NCI-H146 (cell line): Measurements from ENCODE around the gene YWHAH.
A peak's percentile ranks its signal among the peaks of the same experiment; 100 is the strongest.

Experiments used
- DNase-seq: peaks from one replicate; lab custom pipeline; 2025; lab: John Stamatoyannopoulos, UW

YWHAH gene

DNA sequence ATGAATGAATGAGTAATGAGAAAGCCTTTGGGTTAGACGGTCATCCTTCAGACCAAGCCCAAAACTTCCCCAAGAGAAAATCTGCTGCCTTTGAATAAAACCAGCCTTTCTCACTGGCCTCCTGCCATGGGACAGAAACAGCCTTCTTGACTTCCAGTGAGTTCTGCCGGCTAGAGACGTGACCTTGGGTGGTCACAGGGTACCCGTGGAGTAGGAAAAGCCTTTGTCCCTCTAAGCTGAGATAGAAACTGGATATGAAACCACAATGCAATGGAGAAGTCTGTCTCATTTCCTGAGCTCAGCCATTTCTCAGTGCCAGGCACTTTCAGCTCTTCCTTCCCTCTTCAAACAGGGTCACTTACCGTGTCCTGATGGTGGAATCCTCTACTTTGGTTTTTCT is 21.2 kb upstream of the YWHAH start:
- no peak for DNase-seq

DNA sequence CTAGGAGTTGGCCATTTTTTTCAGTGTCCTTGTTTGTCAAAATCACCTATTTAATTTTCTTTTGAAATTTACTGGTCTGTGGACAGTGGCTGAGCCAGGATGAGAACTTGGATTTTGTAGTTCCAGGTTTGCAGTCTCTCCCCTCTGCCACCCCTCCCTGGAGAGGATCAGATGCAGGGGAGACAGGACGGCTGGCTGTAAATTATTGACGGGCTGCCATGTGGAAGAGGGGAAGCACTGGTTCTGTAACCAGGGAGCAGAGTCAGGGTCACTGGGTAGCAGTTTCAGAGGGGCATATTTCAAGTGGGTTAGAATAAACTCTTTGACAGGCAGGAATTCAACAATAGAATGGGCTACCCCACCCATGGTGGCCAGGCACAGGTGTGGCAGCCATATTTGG is 20.6 kb upstream of the YWHAH start:
- no peak for DNase-seq

GRCh38 chr22:31925056-31925455 is 19.3 kb upstream of the YWHAH start:
- no peak for DNase-seq

DNA sequence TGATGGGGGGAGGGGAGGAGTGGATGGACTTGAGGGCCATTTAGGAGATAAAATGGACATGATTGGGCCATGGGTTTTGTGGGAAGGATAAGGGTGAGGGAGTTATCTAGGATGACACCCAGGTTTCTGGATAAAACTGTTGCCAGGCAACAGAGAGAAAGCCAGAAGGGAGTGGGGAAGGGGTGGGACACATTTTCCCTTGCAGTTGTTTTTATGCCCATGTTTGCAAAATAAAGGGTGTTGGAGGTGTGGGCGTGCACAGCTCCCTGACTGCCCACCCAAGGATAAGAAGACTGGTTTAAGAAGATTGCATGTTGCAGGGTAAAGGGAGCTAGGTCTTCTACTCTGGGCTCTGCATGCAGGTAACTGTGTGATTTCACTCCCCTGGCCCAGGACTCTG is 18.3 kb upstream of the YWHAH start:
- no peak for DNase-seq

- no peak for DNase-seq
Observed at GRCh38 chr22:31926969-31927368, 17.4 kb upstream of the YWHAH start.

DNA sequence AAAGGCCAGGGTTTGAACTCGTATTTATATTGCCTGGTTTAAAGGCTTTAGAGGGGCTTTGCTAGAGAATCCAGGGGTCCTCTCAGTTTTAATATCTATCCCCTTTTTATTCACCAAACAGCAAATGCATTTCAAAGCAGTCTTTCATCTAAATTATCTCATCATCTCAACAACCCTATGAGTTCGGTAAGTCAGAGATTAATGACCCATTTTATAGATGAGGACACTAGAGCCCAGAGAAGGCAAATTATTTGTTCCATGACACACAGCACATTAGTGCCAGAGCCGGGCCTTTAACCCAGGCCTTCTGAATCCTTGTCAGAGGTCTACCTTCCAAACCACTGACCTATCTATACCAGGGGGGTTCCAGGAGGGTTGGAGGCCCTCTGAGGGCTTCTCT is 16.8 kb upstream of the YWHAH start:
- DNase-seq = no peak

DNA sequence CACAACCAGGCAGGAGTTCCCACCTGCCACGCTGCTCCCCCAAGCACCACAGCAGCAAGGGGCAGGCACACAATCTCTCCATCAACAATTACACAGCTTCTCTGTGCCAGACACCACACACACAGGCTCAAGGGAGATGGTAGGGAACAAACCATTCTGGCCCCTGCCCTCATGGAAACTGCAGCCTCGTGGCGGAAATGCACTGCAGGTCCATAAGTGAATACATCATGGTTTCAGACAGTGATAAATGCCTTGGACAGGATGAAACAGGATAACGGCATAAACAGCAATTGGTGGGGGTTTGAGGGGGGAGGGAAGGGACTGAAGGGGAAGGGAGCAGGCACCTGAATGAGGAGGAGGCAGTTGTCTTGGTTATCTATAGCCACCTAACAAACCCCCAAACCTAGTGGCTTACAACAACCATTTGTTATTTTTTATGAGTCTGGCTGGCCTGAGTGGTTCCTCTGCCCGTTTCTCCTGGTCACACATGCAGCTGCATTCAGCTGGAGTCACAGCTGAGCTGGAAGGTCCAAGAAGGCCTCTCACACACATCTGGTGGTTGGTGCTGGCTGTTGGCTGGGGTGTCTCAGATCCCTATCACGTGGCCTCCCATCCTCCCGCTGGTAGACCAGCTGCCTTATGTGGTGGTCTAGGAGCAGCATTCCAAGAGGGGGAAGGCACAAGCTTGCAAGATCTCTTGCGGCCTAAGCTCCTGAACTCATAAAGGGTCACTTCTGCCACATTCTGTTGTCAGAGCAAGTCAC is 15.0 kb upstream of the YWHAH start:
- no peak for DNase-seq

GRCh38 chr22:31932863-31933262 is 11.5 kb upstream of the YWHAH start:
- DNase-seq = no peak

DNA sequence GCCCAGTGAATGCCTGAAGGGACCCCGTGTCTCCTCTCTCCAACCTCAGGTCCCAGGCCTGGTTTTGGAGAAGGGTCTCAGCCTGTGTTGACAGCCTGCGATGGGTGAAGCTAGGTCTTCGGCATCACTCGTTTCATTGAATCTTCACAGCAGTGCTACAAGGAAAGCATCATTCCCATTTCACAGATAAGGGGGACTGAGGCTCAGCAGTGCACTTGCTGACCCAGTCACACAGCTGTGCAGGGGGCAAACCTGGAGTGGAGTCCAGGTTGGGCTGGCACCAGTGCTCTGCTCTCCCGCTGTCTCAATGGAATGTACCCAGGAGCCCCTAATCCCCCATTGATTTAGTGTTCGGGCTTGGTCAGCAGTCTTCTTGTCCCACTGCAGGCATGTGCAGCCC is 10.9 kb upstream of the YWHAH start:
- no peak for DNase-seq

DNA sequence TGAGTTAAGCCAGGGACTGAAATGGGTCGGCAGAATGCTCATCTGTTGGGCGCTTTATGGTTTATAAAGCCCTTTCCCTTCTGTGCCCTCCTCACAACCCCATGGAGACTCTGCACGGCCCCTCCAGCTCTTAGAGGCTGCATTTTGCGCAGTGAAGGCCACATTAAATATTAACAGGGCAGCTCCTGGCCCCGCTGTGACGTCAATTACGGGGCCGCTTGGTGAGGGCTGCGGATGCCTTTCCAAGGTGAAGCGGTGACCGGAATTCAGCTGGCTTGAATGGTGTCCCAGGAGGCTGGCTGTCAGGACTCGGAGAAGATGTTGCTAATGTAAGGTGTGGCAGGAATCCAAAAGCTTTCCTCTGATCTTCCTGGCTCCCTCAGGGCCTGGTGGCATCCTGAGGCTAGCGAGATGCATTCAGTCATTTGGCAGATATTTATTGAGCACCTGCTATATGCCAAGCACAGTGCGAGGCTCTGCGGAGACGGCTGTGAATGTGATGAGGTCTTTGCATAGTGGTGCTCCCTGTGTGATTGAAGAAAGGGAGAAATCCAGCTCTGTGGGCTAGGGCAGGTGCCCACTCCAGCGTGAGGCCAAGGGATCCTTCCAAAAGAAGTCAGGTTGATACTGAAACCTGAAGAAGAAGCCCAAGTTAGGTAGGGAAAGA is 10.4 kb upstream of the YWHAH start:
- DNase-seq = no peak

DNA sequence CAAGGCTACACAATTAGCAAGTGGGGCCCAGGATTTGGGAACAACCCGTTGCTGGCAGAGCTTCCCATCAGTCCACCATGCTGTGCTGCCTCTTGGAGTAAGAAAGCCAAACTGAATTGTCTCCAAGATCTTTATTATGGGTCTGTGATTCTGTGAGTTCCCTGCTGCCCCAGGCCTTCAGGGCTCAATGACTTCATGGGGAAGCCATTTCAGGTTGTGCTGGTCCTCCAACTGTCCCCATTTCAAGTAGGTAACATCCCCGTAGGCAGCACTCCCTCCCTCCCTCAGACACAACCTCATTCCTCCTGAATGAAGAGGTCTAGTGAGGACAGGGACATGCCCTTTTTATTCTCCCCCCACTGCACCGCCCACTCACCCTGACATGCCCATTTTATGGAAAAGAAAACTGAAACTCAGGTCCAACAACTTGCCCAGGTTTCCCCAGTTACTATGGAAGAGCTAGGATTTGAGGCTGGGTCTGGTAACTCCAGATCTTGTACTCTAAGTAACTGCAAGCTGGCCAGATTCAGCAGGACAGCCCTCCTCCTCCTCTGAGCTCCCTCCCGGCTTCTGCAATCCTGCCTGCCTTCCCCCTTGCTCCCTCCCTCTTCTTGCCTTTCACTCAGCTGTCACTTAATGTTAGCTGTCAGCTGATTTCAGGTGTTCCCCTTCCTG is 8.2 kb upstream of the YWHAH start:
- DNase-seq = no peak

GRCh38 chr22:31937341-31937740 is 7.0 kb upstream of the YWHAH start:
- no peak for DNase-seq

DNA sequence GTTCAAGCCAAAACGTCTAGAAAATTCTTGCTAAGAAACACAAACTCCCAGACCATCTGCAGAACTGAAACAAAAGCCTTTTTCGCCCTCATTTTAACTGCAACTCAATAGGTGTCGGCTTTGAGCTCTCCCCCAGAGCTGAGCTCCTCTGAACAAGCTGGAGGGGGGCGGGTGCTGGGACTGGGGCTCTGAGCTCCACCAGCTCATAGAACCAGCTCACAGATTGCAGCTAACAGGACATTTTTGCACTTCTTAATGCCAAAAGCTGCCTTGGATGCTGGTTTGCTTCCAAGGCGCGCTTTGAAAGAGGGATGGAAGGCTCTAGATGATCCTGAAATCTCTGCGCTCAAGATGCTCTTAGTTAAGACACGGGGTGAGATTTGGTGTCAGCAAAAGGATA is 6.0 kb upstream of the YWHAH start:
- no peak for DNase-seq

- DNase-seq = no peak
Observed at GRCh38 chr22:31940506-31940905, 3.8 kb upstream of the YWHAH start.

DNA sequence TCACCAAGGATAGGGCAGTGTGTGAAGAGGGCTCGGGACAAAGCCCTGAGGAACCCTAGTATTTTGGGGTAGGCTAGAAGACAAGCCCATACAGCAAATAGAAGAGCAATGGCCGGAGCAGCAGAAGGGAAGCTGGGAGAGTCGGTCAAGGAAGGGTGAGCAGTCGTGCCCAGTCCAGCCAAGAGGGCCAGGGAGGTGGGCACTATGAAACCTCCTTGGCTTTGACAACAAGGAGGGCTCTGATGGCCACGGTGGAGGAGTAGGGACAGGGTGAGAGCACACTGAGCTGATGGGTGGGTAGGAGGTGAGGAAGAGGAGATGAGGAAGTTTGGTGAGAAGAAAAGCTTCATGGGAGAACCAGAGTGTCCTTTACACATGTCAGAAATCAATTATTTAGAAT is 2.2 kb upstream of the YWHAH start:
- no peak for DNase-seq

- DNase-seq = no peak
Observed at GRCh38 chr22:31943206-31943977, 943 bp upstream of the YWHAH start.

DNA sequence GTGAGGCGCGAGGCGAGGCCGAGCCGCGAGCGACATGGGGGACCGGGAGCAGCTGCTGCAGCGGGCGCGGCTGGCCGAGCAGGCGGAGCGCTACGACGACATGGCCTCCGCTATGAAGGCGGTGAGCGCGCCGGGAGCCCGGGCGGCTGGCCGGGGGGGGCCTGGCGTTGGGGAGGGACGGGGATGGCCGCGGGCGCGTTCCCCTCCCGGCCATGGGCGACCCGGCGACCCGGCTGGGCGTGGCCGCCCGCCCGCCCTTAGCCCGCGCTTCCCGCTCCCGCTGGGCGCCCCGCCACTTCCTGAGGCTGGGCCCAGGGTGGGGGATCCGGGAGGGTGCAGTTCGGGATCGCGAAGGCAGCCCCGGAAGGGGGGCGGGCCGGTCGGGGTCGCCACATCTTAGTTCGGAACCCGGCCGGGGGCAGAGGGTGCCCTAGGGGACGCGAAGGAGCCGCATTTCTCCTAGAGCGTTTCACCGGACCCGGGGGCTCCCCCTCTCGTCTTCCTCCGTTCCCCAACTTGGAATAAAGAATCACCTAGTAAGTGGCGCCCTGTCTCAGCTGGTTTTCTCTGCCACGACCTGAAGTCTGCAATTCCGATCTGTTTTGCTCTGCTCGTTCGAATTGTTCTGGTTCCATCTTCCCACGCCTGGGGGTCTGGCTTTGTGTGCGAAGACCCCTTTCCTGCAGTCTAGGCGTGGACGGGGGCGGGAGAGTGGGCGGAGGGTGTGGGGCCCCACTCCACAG is 536 bp downstream of the YWHAH start:
- DNase-seq = peak; percentile 60

DNA sequence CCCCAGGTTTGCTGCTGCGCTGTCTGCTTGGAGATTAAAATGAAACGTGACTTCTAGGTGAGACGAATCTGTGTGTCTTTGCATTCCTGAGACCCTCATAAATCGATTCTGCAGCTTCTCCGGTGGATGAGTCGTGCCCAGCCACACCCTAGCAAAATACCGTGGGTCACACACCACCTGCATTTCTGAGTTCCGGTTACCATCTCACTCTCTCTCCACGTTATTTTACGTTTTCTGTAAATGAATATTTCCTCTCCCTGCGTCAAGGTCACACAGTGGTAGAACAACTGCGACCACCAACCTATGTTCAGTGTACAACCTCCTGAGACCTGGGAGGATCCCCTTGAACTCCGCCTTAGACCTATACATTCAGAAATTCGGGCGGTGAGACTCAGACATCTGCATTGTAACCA is 1.1 kb downstream of the YWHAH start:
- DNase-seq = no peak

DNA sequence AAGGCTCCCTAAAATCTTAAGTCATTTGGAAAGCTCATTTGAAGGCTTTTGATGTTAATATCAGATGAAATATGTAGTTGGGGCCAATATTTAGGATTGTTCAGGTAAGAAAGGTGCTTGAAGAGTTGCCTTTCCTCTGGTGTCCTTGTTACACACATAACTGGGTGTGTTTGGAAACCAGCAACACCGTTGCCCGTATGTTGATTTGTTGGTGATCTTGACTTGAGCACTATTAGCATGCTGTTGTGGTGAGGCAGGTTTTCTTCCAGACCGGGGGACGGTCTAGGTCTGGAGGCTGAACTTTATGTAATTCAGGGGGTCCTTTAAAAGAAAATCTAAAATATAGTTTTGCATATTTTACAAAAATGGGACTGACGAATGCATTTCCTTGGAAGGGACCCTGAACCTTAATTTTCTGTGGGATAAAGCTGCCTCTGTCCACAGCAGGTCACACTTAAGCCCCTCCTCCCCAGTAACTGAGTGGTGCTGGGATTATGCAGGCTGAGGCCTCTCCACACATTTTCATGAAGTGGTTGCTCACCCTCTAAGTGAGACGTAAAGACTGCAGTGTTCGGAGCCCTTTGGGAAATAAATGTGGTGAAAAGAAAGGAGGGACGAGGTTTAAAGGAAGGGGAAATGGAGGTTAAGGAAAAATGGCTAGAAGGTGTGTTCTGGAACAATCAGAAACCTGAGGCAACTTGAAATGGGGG is 1.8 kb downstream of the YWHAH start:
- no peak for DNase-seq

DNA sequence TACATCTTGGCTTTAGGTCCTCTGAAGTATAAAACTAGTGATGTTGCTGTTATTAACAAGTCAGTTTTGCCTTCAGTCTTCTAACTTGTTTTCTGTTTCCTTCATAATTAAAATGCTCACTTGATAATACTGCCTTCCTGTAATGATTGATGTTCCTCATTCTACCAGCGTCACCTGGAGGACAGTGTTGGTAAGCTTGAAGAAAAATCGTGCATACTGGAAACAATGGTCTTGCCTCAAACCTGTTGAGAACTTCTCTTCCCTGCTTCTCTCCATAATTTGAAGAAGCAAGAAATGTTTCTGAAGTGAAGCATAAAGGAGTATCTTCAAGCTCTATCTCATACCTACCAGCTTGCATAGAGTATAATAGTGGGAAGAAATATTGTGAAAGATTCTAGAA is 3.0 kb downstream of the YWHAH start:
- no peak for DNase-seq

- no peak for DNase-seq
Observed at GRCh38 chr22:31948002-31948401, 3.7 kb downstream of the YWHAH start.
